ENCODE measurements around the gene FARSA. TPM values are rescaled to one million over a fixed set of nuclear protein-coding genes. Genes with fewer than 3 reads are reported as not detected.

The FARSA gene
- total RNA-seq, 1 donor from 2014 or later, result 44.2 TPM

DNA sequence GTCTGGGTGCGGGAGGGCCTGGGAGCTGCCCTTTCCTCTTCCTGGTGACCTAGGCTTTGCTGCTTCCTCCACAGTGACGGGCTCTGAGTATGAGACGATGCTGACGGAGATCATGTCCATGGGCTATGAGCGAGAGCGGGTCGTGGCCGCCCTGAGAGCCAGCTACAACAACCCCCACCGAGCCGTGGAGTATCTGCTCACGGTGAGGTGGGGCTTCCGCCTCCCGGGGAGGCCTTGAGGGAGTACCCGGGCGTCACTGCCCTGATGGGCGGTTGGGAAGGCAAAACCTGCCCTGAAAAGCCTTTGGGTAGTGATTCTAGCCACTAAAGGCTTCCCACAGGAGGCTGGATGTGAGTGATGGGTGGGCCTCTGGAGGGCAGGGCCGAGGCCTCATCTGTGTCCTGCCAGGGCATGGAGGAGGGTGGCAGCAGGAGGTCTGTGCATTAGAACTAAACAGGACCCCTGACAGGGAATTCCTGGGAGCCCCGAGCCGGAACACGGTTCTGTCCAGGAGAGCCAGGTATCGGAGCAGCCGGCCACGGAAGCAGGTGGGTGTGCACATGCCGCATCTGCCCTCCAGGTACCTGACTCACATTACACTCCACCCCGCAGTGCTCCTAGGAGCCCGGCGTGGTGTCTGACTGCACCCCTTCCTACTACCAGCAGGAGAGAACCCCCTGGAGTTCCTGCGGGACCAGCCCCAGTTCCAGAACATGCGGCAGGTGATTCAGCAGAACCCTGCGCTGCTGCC lies 15.3 kb upstream of the FARSA start:
- Histone ChIP-seq H3K27me3 (no peaks in the 10 kb centered on the region), H3K36me3 (peaks cover 0 to 66% of the 10 kb centered on the region in 2 donors), H3K9me3 (no peaks in the 10 kb centered on the region), H3K4me1 (peaks cover 58% of the 10 kb centered on the region), H3K4me3 (no peak overlapping the region), H3K27ac (no peak overlapping the region)
- no peak for TF ChIP-seq POLR2AphosphoS5 (IDR thresholded peaks at IDR 0.05; ENCODE audit: insufficient read depth in 1 of 2, low read depth in 1 of 2)
- TF ChIP-seq, protein P1, sequence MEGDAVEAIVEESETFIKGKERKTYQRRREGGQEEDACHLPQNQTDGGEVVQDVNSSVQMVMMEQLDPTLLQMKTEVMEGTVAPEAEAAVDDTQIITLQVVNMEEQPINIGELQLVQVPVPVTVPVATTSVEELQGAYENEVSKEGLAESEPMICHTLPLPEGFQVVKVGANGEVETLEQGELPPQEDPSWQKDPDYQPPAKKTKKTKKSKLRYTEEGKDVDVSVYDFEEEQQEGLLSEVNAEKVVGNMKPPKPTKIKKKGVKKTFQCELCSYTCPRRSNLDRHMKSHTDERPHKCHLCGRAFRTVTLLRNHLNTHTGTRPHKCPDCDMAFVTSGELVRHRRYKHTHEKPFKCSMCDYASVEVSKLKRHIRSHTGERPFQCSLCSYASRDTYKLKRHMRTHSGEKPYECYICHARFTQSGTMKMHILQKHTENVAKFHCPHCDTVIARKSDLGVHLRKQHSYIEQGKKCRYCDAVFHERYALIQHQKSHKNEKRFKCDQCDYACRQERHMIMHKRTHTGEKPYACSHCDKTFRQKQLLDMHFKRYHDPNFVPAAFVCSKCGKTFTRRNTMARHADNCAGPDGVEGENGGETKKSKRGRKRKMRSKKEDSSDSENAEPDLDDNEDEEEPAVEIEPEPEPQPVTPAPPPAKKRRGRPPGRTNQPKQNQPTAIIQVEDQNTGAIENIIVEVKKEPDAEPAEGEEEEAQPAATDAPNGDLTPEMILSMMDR (IDR thresholded peaks at IDR 0.05), result no peak
- TF ChIP-seq POLR2A (IDR thresholded peaks at IDR 0.05), result no peak
- intact Hi-C loops (cut with DNase I), result no loop called here
- no peak for DNase-seq (ENCODE audit: extremely low spot score in 2 of 2)

DNA sequence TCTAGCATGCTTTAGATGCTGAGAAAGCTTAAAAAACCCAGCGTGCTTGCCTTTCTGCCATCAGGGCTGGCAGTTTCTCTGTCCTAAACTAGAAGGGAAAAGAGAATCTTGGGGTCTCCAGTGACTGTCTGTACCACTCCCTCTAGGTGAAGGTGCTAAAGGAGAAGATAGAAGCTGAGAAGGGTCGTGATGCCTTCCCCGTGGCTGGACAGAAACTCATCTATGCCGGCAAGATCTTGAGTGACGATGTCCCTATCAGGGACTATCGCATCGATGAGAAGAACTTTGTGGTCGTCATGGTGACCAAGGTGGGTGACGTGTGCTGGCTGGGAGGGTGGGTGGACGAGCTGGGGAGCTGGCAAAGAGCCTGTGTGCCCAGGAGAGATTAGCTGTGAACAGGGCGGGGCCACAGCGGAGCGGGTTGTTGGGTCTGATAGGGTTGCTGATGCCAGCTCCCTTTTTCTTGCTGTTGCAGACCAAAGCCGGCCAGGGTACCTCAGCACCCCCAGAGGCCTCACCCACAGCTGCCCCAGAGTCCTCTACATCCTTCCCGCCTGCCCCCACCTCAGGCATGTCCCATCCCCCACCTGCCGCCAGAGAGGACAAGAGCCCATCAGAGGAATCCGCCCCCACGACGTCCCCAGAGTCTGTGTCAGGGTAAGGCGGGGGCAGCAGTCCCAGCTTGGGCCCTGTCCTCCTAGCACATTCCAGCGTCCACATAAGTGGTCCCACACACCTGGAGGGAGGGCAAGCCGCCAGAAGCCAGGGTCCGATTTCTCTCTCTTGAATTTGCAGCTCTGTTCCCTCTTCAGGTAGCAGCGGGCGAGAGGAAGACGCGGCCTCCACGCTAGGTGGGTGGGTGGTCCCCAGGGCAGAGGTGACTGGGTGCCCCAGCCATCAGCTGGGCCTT lies 14.4 kb upstream of the FARSA start:
- Histone ChIP-seq H3K4me3 (no peak overlapping the region), H3K9me3 (no peaks in the 10 kb centered on the region), H3K4me1 (peaks cover 58% of the 10 kb centered on the region), H3K27me3 (no peaks in the 10 kb centered on the region), H3K36me3 (peaks cover 0 to 70% of the 10 kb centered on the region in 2 donors), H3K27ac (no peak overlapping the region)
- no peak for DNase-seq (ENCODE audit: extremely low spot score in 2 of 2)
- intact Hi-C loops (cut with DNase I), result no loop called here
- TF ChIP-seq POLR2A (IDR thresholded peaks at IDR 0.05) (no peak), POLR2AphosphoS5 (IDR thresholded peaks at IDR 0.05; ENCODE audit: insufficient read depth in 1 of 2, low read depth in 1 of 2) (no peak)
- TF ChIP-seq, protein P1 (IDR thresholded peaks at IDR 0.05), result no peak

DNA sequence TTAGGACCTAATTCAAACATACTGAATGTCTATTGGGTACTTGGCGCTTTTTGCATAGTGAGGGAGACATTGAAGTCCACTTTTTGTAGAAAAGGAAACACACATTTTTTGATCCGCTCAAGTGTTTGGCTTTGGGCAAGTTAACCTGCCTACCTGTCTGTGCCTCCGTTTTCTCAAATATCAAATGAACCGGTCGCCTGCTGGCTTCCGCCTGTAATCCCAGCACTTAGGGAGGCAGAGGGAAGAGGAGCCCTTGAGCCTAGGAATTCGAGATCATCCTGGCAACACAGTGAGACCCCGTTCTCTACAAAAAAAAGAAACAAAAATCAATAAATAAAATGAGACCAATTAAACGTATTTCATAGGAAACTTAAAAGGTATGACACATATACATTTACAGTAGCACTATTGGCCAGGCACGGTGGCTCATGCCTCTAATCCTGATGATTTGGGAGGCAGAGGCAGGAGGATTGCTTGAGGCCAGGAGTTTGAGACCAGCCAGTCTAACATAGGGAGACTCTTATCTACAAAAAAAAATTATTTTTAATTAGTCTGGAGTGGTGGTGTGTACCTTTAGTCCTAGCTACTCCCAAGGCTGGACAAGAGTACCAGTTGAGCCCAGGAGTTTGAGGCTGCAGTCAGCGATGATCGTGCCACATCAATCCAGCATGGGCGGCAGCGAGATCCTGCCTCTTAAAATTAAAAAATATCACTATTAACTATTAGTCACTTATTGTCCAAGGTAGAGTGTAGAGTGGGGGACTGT lies 13.4 kb upstream of the FARSA start:
- TF ChIP-seq POLR2AphosphoS5 (IDR thresholded peaks at IDR 0.05; ENCODE audit: insufficient read depth in 1 of 2, low read depth in 1 of 2), result no peak
- no peak for TF ChIP-seq POLR2A (IDR thresholded peaks at IDR 0.05)
- TF ChIP-seq, protein P1 (IDR thresholded peaks at IDR 0.05), result no peak
- H3K4me3 ChIP-seq, result peak overlapping the region; percentile 70 to 97

DNA sequence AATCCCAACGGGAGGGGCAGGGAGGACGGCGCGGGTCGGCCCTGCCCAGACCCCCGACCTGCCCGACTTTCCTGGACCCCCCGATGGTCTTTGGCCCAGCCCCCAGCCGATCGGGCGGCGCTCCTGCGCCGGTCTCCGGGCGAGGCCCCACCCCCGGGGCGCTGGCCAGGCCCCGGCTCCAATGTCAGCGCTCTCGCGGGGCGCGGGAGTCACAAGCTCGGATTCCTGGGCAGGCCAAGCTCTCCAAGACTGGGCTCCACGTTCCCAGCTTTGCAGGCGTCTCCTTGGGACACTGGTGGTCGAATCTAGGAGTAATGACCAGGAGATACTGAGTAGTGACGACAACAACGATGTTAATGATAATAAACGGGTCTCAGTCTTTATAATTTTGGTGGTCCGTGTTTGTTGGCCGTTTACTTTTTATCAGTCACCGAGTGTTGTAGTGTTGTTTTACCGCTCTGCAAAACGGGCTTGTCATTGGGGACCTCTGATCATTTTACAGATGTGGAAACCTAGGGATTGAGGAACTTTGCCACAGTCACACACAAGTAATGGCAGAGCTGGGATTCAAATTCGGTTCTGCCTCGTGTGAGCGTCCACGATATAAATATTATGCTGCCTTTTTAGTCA lies 12.7 kb upstream of the FARSA start:
- TF ChIP-seq, protein P1 (IDR thresholded peaks at IDR 0.05), result no peak
- Histone ChIP-seq H3K4me1 (peaks cover 62% of the 10 kb centered on the region), H3K27ac (peak overlapping the region; percentile 94), H3K36me3 (peaks cover 0 to 74% of the 10 kb centered on the region in 2 donors), H3K4me3 (peak overlapping the region; percentile 70 to 97), H3K9me3 (no peaks in the 10 kb centered on the region), H3K27me3 (no peaks in the 10 kb centered on the region)
- DNase-seq (ENCODE audit: extremely low spot score in 2 of 2), result no peak
- intact Hi-C loops (cut with DNase I), result no loop called here

More for the DNA sequence above, 13.4 kb upstream of the FARSA start:
- intact Hi-C loops (cut with DNase I), result no loop called here
- Histone ChIP-seq H3K27me3 (no peaks in the 10 kb centered on the region), H3K4me1 (peaks cover 57% of the 10 kb centered on the region), H3K27ac (peak overlapping the region; percentile 94), H3K9me3 (no peaks in the 10 kb centered on the region), H3K36me3 (peaks cover 0 to 74% of the 10 kb centered on the region in 2 donors)
- no peak for DNase-seq (ENCODE audit: extremely low spot score in 2 of 2)
